ENCODE results near the gene FAM89A.
"Not testable (repeated sequence)": the region's sequence is repeated elsewhere in the genome, so short reads cannot be mapped to it uniquely, and the experiment has no call there.

FAM89A gene

GRCh38 chr1:231036416-231036815 lies 3.6 kb downstream of the FAM89A start:
- DNase-seq = no peak

- no peak for DNase-seq
These were observed 4.3 kb downstream of the FAM89A start for GRCh38 chr1:231035799-231036198.

GRCh38 chr1:231032963-231033362 lies 7.1 kb downstream of the FAM89A start:
- DNase-seq = no peak

GRCh38 chr1:231029841-231030240 lies 10.2 kb downstream of the FAM89A start:
- no peak for DNase-seq

- not testable (repeated sequence) for DNase-seq
These were observed 10.8 kb downstream of the FAM89A start for GRCh38 chr1:231029247-231029646.

- DNase-seq = no peak
These were observed 11.4 kb downstream of the FAM89A start for GRCh38 chr1:231028682-231029081.

- DNase-seq = no peak
These were observed 12.1 kb downstream of the FAM89A start for GRCh38 chr1:231027971-231028370.

GRCh38 chr1:231027136-231027925 lies 12.7 kb downstream of the FAM89A start:
- DNase-seq = no peak

- no peak for DNase-seq
These were observed 13.5 kb downstream of the FAM89A start for GRCh38 chr1:231026576-231026975.

- DNase-seq = no peak
These were observed 16.9 kb downstream of the FAM89A start for GRCh38 chr1:231023150-231023549.

GRCh38 chr1:231022543-231022942 lies 17.5 kb downstream of the FAM89A start:
- DNase-seq = not testable (repeated sequence)

GRCh38 chr1:231021540-231022031 lies 18.5 kb downstream of the FAM89A start:
- no peak for DNase-seq

- no peak for DNase-seq
These were observed 19.2 kb downstream of the FAM89A start for GRCh38 chr1:231020816-231021215.

- no peak for DNase-seq
These were observed 19.9 kb downstream of the FAM89A start for GRCh38 chr1:231020139-231020601.

GRCh38 chr1:231019711-231020110 lies 20.3 kb downstream of the FAM89A start:
- DNase-seq = no peak

GRCh38 chr1:231016966-231017365 lies 23.1 kb downstream of the FAM89A start:
- no peak for DNase-seq

GRCh38 chr1:231016234-231016633 lies 23.8 kb downstream of the FAM89A start:
- DNase-seq = no peak

- DNase-seq = no peak
These were observed 26.6 kb downstream of the FAM89A start for GRCh38 chr1:231013391-231014015.

GRCh38 chr1:231011963-231012362 lies 28.1 kb downstream of the FAM89A start:
- no peak for DNase-seq

- no peak for DNase-seq
These were observed 28.7 kb downstream of the FAM89A start for GRCh38 chr1:231011360-231011759.

- not testable (repeated sequence) for DNase-seq
These were observed 32.5 kb downstream of the FAM89A start for GRCh38 chr1:231007535-231007934.

- DNase-seq = no peak
These were observed 38.2 kb downstream of the FAM89A start for GRCh38 chr1:231001892-231002291.

GRCh38 chr1:231000639-231001038 lies 39.4 kb downstream of the FAM89A start:
- DNase-seq = no peak

GRCh38 chr1:231000201-231000600 lies 39.9 kb downstream of the FAM89A start:
- DNase-seq = no peak
